B cell (primary cell): ENCODE measurements around the gene SH2D4B. TPM values are rescaled to one million over a fixed set of nuclear protein-coding genes. Genes with fewer than 3 reads are reported as not detected.

Experiments
- ATAC-seq: fragments of 200-7000 bp; cut with Tn5 transposase; one replicate; pipeline ENCODE4 v1.10.0; 2021; ENCODE audit warnings: low read depth, mild to moderate bottlenecking, moderate number of reproducible peaks, moderate library complexity
- CTCF ChIA-PET: fragments of 350-600 bp; sonication (Branson Sonifier 250); formaldehyde crosslinking; loops from one replicate; lab custom pipeline; 2021; ENCODE audit warnings: antibody characterized with exemption, inconsistent platforms; lab: Charles Lee
- POLR2A ChIA-PET: fragments of 350-600 bp; sonication (Branson Sonifier 250); formaldehyde crosslinking; loops from one replicate; lab custom pipeline; 2021; ENCODE audit warnings: antibody characterized with exemption; lab: Charles Lee
- DNase-seq: peaks from one replicate; pipeline ENCODE4 v3.0.0; 2013
- H2AFZ ChIP-seq: 2 replicates; pipeline ENCODE4 v1.6.1; 2012; ENCODE audit warnings: mild to moderate bottlenecking, low read depth, low read length; ENCODE audit not compliant: insufficient read depth, poor library complexity, severe bottlenecking
- H3K27ac ChIP-seq, 2 donors: 1 replicate in 1 of 2; 2 replicates in 1 of 2; pipeline ENCODE4 v1.5.1; 2012 to 2013; ENCODE audit warnings: low read length in 2 of 2, mild to moderate bottlenecking in 2 of 2, moderate library complexity in 1 of 2
- H3K27me3 ChIP-seq, 4 experiments: fragments of 200-600 bp in 1 of 4; sonication (generic) in 1 of 4; replicated peaks in 1 of 4; 1 replicate in 2 of 4; 2 replicates in 2 of 4; pipeline versions ENCODE4 v1.6.1 to v1.7.0; 2013 to 2016; ENCODE audit warnings: low read length in 3 of 4, mild to moderate bottlenecking in 2 of 4, mixed read lengths in 1 of 4, moderate library complexity in 1 of 4; ENCODE audit not compliant: insufficient read depth in 4 of 4, control insufficient read depth in 3 of 4; ENCODE audit errors: control extremely low read depth in 1 of 4
- H3K36me3 ChIP-seq, 2 experiments: replicated peaks in 1 of 2; 1 replicate in 1 of 2; 2 replicates in 1 of 2; pipeline versions ENCODE4 v1.6.1 to v1.7.1; 2013; ENCODE audit warnings: low read length in 1 of 2; ENCODE audit not compliant: insufficient read depth in 2 of 2, control insufficient read depth in 1 of 2; ENCODE audit errors: control extremely low read depth in 1 of 2, extremely low read depth in 1 of 2
- H3K4me1 ChIP-seq, 2 donors: fragments of 200-600 bp in 1 of 2; sonication (generic) in 1 of 2; 1 replicate in 1 of 2; 2 replicates in 1 of 2; pipeline versions ENCODE4 v1.5.1 to v1.6.1; 2013 to 2017; ENCODE audit warnings: low read length in 2 of 2; ENCODE audit not compliant: control insufficient read depth in 2 of 2, insufficient read depth in 2 of 2
- H3K4me2 ChIP-seq: replicated peaks from 2 replicates; pipeline ENCODE3; 2012; ENCODE audit warnings: mild to moderate bottlenecking, low read depth, low read length; ENCODE audit not compliant: poor library complexity, severe bottlenecking
- H3K4me3 ChIP-seq, 5 experiments: fragments of 200-600 bp in 1 of 5; sonication (generic) in 1 of 5; 1 replicate in 3 of 5; 2 replicates in 2 of 5; pipeline versions ENCODE4 v1.5.1 to v1.7.0; 2011 to 2016; ENCODE audit warnings: low read length in 4 of 5, mild to moderate bottlenecking in 4 of 5, low read depth in 2 of 5, control low read depth in 1 of 5, moderate library complexity in 1 of 5; ENCODE audit not compliant: insufficient read depth in 1 of 5; ENCODE audit errors: control extremely low read depth in 1 of 5, extremely low read depth in 1 of 5
- H3K79me2 ChIP-seq: fragments of 200-600 bp; sonication (generic); one replicate; pipeline ENCODE4 v1.6.0; 2016; ENCODE audit warnings: low read length; ENCODE audit not compliant: control insufficient read depth, insufficient read depth
- H3K9ac ChIP-seq: fragments of 200-600 bp; sonication (generic); 2 replicates; pipeline ENCODE4 v1.6.1; 2017; ENCODE audit warnings: mild to moderate bottlenecking, low read length, moderate library complexity
- H3K9me3 ChIP-seq, 3 donors: one replicate each; pipeline versions ENCODE4 v1.6.1 to v1.7.1; 2013; ENCODE audit warnings: low read length in 2 of 3; ENCODE audit not compliant: control insufficient read depth in 2 of 3, insufficient read depth in 1 of 3; ENCODE audit errors: control extremely low read depth in 1 of 3
- H4K20me1 ChIP-seq: 2 replicates; pipeline ENCODE4 v1.6.0; 2012; ENCODE audit warnings: mild to moderate bottlenecking, low read length; ENCODE audit not compliant: insufficient read depth, control insufficient read depth, poor library complexity, severe bottlenecking
- H3K27ac Mint-ChIP-seq: one replicate; pipeline ENCODE4 v1.8.0; 2021; ENCODE audit warnings: mixed read lengths
- H3K27me3 Mint-ChIP-seq: one replicate; pipeline ENCODE4 v1.8.0; 2021; ENCODE audit warnings: mixed read lengths
- H3K4me1 Mint-ChIP-seq: one replicate; pipeline ENCODE4 v1.8.0; 2021; ENCODE audit warnings: mixed read lengths
- H3K4me3 Mint-ChIP-seq: one replicate; pipeline ENCODE4 v1.8.0; 2021; ENCODE audit warnings: mixed read lengths
- H3K9me3 Mint-ChIP-seq: one replicate; pipeline ENCODE4 v1.8.0; 2022; ENCODE audit warnings: mixed read lengths; ENCODE audit not compliant: insufficient read depth
- EZH2 ChIP-seq: IDR thresholded peaks from 2 replicates; pipeline ENCODE4 v1.6.1; 2012; ENCODE audit warnings: borderline replicate concordance, low read depth, mild to moderate bottlenecking, moderate library complexity, low read length; ENCODE audit not compliant: insufficient read depth, poor library complexity, severe bottlenecking
- WGBS: methylation state at CpG from one replicate; pipeline ENCODE4 v1.1.5; 2013; ENCODE audit warnings: missing lambda C conversion rate; ENCODE audit not compliant: insufficient coverage; 5-methylcytosine and 5-hydroxymethylcytosine counted together
- intact Hi-C: fragments of 100-400 bp; cut with micrococcal nuclease; formaldehyde crosslinking; loops from one replicate; pipeline ENCODE4 v1.10.0; 2022
- polyA plus RNA-seq: library from polyadenylated mRNA; depleted of rRNA; stranded (reverse); fragments of >200 nt; gene quantifications from 2 replicates; pipeline ENCODE4 v1.2.3, GENCODE V29; 2012
- total RNA-seq, 2 donors: library from RNA; stranded (reverse); fragments of 120-200 nt in 1 of 2; gene quantifications; 1 replicate in 1 of 2; 2 replicates in 1 of 2; pipeline versions ENCODE4 v1.2.3 to v1.2.4, GENCODE V29; 2013 to 2022
- TF ChIP-seq, protein P1 (sequence below): fragments of 200-600 bp; IDR thresholded peaks from one replicate; pipeline ENCODE4 v1.8.0; 2022; ENCODE audit warnings: antibody characterized with exemption, mild to moderate bottlenecking

Gene SH2D4B
- total and polyA plus RNA-seq, 2 donors (not counting 1 experiment from before 2014, with no cell fraction given): 0.09 to 0.22 TPM

DNA sequence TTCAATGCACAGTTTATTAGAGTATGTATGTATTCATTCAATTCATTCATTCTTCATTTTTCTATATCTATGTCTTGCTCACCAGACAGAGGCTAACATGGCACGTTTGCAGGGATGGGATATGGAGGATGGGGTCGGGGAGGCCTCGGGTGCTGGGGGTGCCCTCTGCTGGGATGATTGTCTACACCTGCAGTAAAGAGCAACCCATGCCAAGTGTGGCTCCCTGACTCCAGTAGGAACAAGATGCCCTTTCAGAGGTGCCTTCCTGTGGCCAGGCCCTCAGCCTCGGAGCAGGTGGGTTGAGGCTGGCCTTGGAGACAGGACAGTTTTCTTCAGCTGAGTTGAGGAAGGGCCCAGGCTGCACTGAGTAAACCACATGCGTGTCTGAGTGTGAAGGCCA lies 157.2 kb downstream of the SH2D4B start:
- WGBS: 82% methylated on average over 4 of the region's 5 CpGs
- H3K4me1 Mint-ChIP-seq: no peaks in the 10 kb centered on the region

More for the DNA sequence above, 157.2 kb downstream of the SH2D4B start:
- Histone ChIP-seq H3K4me1 (peaks cover 0 to 2% of the 10 kb centered on the region in 2 donors), H2AFZ (no peak overlapping the region), H3K9ac (no peak overlapping the region), H3K36me3 (no peaks in the 10 kb centered on the region), H3K4me3 (no peak overlapping the region), H3K9me3 (no peaks in the 10 kb centered on the region), H3K27ac (no peak overlapping the region), H4K20me1 (no peaks in the 10 kb centered on the region), H3K4me2 (no peak overlapping the region), H3K79me2 (no peaks in the 10 kb centered on the region), H3K27me3 (peaks cover 0 to 2% (median 0%) of the 10 kb centered on the region in 4 experiments)
- H3K27me3 Mint-ChIP-seq: peaks cover 24% of the 10 kb centered on the region
- H3K4me3 Mint-ChIP-seq: no peak overlapping the region
- CTCF ChIA-PET: interaction anchor here (1.3 kb wide), 1 partner anchor 10 kb away, joined by 4 read pairs; no protein-coding TSS in a partner anchor
- POLR2A ChIA-PET: no interaction called here
- no peak overlapping the region for H3K27ac Mint-ChIP-seq
- DNase-seq (no peak), ATAC-seq (no peak)
- TF ChIP-seq, protein P1, sequence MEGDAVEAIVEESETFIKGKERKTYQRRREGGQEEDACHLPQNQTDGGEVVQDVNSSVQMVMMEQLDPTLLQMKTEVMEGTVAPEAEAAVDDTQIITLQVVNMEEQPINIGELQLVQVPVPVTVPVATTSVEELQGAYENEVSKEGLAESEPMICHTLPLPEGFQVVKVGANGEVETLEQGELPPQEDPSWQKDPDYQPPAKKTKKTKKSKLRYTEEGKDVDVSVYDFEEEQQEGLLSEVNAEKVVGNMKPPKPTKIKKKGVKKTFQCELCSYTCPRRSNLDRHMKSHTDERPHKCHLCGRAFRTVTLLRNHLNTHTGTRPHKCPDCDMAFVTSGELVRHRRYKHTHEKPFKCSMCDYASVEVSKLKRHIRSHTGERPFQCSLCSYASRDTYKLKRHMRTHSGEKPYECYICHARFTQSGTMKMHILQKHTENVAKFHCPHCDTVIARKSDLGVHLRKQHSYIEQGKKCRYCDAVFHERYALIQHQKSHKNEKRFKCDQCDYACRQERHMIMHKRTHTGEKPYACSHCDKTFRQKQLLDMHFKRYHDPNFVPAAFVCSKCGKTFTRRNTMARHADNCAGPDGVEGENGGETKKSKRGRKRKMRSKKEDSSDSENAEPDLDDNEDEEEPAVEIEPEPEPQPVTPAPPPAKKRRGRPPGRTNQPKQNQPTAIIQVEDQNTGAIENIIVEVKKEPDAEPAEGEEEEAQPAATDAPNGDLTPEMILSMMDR: no peak
- no peak for TF ChIP-seq EZH2
- intact Hi-C loops: no loop called here
- no peaks in the 10 kb centered on the region for H3K9me3 Mint-ChIP-seq

Other genes starting within 250 kb of the SH2D4B start
- gene MAT1A, start 248.2 kb upstream of the SH2D4B start, total RNA-seq: not detected in 2 replicates
- gene MAT1A, start 248.2 kb upstream of the SH2D4B start, polyA plus RNA-seq: not detected in 2 replicates
- not detected in 2 replicates for gene DYDC1, start 181.1 kb upstream of the SH2D4B start, total RNA-seq
- gene DYDC1, start 181.1 kb upstream of the SH2D4B start, polyA plus RNA-seq: not detected in 2 replicates
- gene DYDC2, start 181.1 kb upstream of the SH2D4B start, total RNA-seq: not detected in 2 replicates
- not detected in 2 replicates for gene DYDC2, start 181.1 kb upstream of the SH2D4B start, polyA plus RNA-seq
- gene PRXL2A, start 129.4 kb upstream of the SH2D4B start, total RNA-seq: 9.4 and 11.2 TPM in 2 replicates
- gene PRXL2A, start 129.4 kb upstream of the SH2D4B start, polyA plus RNA-seq: 2.8 and 2.9 TPM in 2 replicates
- gene TSPAN14, start 83.6 kb upstream of the SH2D4B start, total RNA-seq: 54.9 and 55.3 TPM in 2 replicates
- gene TSPAN14, start 83.6 kb upstream of the SH2D4B start, polyA plus RNA-seq: 25.0 and 27.8 TPM in 2 replicates